ENCODE measurements around the gene HSFX3.
"Not testable (repeated sequence)": the region's sequence is repeated elsewhere in the genome, so short reads cannot be mapped to it uniquely, and the experiment has no call there.

The HSFX3 gene

DNA sequence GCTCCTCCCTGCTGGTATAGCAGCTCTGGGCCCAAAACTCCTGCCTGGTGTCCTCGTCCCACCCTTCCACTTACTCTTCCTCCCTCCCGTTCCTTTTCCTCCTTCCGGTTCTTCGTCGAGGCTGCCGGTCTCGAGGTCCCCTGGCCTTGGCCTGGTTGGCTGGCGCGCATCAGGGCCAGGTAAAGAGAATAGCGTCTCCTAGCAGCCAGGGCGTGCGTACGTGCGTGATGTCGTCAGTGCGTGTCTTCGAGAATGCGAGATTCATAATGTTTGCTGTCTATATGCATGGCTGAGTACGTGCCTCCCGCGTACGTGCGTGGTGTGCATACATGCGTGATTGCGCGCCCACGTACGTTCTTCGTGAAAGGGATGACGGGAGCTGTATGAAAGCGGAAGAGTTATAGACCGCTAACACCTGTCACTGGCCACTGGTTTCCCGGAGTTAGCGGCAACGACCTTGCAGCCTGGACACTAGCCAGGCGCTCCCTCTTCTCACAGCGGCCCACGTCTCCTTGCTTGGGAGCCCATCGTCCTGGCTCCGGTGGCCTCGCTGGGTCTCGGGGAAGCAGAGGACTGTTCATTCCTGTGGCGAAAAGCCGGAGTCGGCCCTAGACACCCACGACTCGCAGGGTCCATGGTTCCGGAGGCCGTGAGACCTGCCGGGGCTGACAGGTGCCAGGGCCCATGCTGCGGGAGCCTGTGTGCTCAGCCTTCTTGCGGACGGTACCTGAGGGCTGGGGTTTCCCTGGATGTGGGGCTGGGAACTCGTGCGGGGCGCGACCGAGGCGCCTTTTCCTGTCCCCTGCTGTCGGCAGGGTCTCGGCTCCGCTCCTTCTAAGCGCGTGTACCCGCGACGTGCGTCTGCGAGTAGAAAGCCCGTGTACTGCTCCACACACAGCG lies 8.9 kb downstream of the HSFX3 start, which contains the start of gene EOLA1:
Gene EOLA1, plus strand, starts transcription at position 392 of the 900 bp plus-strand sequence. CDS start 4,619 bp downstream, outside the sequence.
- H3K27ac ChIP-seq, result peak within 1 kb of the TSS; percentile 81
- TF ChIP-seq, protein P1, sequence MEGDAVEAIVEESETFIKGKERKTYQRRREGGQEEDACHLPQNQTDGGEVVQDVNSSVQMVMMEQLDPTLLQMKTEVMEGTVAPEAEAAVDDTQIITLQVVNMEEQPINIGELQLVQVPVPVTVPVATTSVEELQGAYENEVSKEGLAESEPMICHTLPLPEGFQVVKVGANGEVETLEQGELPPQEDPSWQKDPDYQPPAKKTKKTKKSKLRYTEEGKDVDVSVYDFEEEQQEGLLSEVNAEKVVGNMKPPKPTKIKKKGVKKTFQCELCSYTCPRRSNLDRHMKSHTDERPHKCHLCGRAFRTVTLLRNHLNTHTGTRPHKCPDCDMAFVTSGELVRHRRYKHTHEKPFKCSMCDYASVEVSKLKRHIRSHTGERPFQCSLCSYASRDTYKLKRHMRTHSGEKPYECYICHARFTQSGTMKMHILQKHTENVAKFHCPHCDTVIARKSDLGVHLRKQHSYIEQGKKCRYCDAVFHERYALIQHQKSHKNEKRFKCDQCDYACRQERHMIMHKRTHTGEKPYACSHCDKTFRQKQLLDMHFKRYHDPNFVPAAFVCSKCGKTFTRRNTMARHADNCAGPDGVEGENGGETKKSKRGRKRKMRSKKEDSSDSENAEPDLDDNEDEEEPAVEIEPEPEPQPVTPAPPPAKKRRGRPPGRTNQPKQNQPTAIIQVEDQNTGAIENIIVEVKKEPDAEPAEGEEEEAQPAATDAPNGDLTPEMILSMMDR (conservative IDR thresholded peaks at IDR 0.05), result no peak

DNA sequence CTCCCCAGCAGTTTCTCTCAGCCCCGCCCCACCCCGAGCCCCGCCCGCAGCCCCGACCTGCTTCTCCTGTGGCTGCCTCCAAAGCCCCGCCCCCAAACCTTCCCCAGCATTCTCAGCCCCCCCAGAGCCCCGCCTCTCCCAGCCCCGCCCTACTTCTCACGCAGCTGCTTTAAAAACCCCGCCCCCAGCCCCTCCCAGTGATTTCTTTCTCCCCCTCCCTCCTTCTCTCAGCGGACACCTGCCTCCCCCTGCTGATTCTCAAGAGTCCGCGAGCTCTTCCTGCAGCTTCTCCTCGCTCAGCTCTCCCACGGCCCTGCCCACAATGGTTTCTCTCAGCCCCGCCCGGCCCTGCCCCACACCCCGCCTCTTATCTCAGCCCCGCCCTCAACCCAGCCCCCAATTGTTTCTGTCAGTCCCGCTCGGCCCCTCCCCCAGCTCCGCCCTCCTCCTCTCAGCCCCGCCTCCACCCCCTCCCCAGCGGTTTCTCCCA lies 9.5 kb downstream of the HSFX3 start:
- TF ChIP-seq, protein P1 (conservative IDR thresholded peaks at IDR 0.05), result no peak
- peak overlapping the region; percentile 81 for H3K27ac ChIP-seq

DNA sequence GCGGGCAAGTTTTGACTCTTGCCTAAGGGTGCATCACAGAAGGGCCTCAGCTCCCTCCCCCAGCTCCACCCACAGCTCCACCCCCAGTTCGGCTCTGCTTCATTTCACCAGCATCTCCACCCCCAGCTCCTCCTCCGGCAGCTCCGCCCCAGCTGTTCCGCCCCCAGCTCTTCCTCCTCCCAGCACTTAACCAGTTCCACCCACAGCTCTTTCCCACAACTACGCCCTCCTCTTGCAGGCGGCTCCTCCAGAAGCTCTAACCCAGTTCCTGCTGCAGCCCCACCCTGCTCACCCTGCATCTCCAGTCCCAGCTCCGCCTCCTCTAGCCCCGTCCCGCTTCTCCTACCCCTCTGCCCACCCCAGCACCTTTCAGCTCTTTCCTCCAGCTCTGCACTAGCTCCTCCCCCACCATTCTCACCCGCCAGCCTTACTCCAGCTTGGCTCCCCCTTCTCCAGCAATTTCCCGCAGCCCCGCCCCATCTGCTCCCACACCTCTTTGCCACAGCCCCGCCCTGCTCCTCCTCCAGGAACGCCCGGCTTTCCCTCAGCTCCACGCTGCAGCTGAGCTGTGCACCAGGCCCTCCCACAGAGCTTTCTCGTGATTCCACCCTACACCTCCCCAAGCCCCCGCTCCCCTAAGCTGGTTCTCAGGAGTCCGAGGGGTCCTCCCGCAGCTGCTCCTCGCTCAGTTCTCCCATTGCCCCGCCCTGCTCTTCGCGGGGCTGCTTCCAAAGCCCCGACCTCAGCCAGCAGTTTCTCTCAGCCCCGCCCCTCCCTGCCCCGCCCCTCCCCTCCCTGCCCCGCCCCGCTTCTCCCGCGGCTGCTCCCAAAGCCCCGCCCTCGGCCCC lies 10.2 kb downstream of the HSFX3 start:
- peak overlapping the region; percentile 33; the same call in 1 of the 2 replicates for H3K27ac ChIP-seq
- TF ChIP-seq, protein P1 (conservative IDR thresholded peaks at IDR 0.05), result no peak

DNA sequence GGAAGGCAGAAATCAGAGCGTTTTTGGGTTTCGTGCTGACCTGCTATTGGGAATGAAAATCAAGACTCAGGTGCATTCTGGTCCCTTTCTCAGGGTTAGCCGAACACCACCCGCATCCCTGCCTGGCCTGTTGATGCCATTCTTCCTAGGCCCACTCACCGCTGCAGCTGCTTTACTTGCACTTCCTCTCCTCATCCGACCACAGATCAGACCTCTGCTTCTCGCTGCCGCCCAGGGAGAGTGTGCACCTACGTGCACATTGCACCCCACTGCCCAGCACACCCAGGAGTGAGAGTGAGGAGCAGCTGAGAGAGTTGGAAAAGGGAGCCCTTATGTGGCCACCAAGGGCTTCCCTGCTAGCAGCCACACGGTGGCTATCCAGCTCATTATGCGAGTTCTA lies 12.2 kb downstream of the HSFX3 start:
- H3K27ac ChIP-seq, result not testable (repeated sequence)

DNA sequence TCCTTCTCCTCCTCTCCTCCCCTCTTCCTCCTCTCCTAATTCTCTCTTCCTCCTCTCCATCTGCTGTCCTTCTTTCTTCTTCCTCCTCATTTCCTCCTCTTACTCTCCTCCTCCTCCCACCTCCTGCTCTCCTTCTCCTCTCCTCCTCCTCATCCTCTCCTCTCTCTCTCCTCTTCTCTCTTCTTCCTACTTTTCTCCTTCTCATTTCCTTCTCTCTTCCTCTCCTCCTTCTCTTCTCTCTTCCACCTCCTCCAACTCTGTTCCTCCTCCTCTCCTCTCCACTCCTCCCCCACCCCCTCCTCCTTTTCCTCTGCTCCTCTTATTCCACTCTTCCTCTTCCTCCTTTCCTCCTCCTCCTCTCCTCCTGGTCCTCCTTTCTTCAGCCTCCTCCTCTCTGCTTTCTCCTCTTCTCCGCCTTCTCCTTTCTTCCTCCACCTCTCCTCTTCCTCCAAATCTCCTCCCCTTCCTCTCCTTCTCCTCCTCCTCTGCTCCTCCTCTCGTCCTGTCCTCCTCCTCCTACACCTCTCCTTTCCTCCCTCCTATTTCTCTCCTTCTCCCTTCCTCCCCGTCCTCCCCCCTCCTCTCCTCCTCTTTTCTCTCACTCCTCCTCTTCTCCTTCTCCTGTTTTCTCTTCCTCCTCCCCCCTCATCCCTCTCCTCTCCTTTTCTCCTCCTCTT lies 14.7 kb downstream of the HSFX3 start:
- H3K27ac ChIP-seq, result not testable (repeated sequence)

DNA sequence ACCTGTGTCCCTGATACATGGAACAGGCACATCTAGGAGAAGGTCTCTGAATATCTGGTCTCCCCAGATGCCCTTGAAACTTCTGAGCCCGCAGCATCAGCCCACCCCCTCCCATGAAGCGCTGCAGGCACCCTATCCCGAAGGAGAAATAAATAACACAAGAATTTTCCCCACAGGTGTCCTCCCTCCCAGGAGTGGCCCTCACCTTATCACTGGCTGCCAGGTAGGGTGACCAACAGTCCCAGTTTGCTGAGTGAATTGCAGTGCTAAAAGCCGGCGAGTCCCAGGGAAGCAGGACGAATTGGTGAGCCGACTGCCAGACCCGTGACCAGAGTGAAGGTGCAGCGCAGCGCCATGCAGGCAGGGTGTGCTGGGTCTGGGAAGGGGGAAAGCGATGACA lies 15.7 kb downstream of the HSFX3 start:
- H3K27ac ChIP-seq, result not testable (repeated sequence)

DNA sequence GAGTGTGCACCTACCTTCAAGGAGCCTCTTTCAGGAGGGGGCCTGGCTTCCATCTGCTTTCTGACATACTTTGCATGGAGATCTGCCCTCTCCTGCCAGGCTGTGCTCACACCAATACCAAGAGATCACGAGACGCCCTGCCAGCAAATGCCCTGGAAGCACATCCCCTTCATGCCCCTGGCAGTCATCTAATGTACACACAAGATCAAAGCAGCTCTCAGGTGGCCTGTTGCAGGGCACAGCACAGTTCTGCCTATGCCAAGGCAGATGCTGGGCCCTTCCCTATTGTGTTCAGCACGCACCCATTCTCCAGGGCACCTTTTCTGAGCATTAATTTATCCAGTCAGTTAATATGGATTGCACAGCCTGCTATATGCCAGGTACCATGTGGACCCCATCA lies 16.9 kb downstream of the HSFX3 start:
- not testable (repeated sequence) for H3K27ac ChIP-seq

DNA sequence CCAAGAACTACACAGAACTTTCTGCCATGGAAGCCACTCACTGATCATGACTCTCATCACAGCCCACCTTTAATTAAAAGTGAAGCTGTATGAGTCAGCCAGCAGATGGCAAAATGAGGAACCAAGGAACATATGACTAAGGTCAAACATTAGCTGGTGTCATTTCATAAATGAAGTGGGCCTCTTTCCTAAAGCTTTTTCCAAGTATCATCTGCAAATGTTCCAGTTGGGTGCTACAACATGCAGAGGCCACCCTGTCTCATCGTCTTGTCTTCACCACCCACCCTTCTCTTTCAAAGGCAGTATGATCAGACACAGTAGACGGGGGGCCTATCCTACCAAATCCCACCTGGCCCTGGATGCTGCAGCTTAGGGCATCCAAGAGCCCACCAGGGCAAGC lies 18.1 kb downstream of the HSFX3 start:
- no peak overlapping the region for H3K27ac ChIP-seq
- TF ChIP-seq, protein P1 (conservative IDR thresholded peaks at IDR 0.05), result no peak

DNA sequence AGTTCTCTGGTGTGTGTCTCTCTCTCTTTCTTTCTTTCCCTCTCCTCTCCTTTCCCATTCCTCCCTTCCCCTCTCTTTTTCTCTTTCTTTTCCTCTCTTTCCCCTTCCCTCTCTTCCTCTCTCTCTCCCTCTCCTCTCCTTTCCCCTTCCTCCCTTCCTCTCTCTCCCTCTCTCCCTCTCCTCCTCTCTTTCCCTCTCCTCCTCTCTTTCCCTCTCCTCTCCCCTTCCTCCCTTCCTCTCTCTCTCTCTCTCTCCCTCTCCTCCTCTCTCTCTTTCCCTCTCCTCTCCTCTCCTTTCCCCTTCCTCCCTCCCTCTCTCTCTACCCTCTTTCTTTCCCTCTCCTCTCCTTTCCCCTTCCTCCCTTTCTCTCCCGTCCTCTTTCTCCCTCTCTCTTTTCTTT lies 21.3 kb downstream of the HSFX3 start:
- TF ChIP-seq, protein P1 (conservative IDR thresholded peaks at IDR 0.05), result no peak
- H3K27ac ChIP-seq, result no peak overlapping the region

Data from VCaP (cell line).